Gastrocnemius medialis (tissue), 4 donors: ENCODE measurements around the gene SLC35A5.

Source experiments
- CTCF ChIP-seq, 5 experiments: fragments of 450-650 bp in 3 of 5; fragments of 200-600 bp in 2 of 5; sonication (generic) in 2 of 5; IDR thresholded peaks in 4 of 5; conservative IDR thresholded peaks in 1 of 5; 1 replicate in 4 of 5; 2 replicates in 1 of 5; pipeline ENCODE4 v1.5.1; 2016 to 2019; ENCODE audit warnings: antibody characterized with exemption in 5 of 5, mild to moderate bottlenecking in 3 of 5, moderate library complexity in 3 of 5
- POLR2A ChIP-seq, 2 donors: fragments of 450-650 bp; IDR thresholded peaks; one replicate each; pipeline ENCODE4 v1.6.1; 2017; ENCODE audit warnings: antibody characterized with exemption in 2 of 2, mild to moderate bottlenecking in 2 of 2, moderate library complexity in 2 of 2

GRCh38 chr3:112579232-112579631 is 17.4 kb downstream of the SLC35A5 start:
- TF ChIP-seq CTCF (IDR thresholded peaks at IDR 0.05 in 4 of 5, conservative IDR thresholded peaks at IDR 0.05 in 1 of 5) = no peak
- no peak for TF ChIP-seq POLR2A (IDR thresholded peaks at IDR 0.05)
